ENCODE data around the gene CASK.

DNA sequence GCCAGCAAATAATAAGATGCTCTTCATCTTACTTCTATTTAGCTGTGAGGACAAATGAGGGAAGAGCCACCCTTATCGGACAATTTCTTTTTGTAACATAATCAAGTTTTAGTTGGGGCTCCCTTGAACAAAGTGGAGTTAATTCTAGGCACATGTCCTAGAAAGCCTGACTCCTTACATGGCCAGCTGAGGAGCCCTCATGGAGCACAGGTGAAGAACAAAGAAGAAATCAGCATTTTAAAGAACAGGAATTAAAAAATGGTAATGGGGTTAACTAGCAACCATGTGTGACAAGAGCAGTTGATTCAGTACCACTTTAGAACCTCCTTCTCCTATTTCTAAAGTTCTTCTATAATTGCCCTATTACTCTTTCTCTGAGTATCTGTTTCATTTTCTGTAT is 183.5 kb downstream of the CASK start:
- TF ChIP-seq, protein P1, sequence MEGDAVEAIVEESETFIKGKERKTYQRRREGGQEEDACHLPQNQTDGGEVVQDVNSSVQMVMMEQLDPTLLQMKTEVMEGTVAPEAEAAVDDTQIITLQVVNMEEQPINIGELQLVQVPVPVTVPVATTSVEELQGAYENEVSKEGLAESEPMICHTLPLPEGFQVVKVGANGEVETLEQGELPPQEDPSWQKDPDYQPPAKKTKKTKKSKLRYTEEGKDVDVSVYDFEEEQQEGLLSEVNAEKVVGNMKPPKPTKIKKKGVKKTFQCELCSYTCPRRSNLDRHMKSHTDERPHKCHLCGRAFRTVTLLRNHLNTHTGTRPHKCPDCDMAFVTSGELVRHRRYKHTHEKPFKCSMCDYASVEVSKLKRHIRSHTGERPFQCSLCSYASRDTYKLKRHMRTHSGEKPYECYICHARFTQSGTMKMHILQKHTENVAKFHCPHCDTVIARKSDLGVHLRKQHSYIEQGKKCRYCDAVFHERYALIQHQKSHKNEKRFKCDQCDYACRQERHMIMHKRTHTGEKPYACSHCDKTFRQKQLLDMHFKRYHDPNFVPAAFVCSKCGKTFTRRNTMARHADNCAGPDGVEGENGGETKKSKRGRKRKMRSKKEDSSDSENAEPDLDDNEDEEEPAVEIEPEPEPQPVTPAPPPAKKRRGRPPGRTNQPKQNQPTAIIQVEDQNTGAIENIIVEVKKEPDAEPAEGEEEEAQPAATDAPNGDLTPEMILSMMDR (IDR thresholded peaks at IDR 0.05; ENCODE audit: insufficient read depth, low read length), result no peak
- TF ChIP-seq, protein P2, sequence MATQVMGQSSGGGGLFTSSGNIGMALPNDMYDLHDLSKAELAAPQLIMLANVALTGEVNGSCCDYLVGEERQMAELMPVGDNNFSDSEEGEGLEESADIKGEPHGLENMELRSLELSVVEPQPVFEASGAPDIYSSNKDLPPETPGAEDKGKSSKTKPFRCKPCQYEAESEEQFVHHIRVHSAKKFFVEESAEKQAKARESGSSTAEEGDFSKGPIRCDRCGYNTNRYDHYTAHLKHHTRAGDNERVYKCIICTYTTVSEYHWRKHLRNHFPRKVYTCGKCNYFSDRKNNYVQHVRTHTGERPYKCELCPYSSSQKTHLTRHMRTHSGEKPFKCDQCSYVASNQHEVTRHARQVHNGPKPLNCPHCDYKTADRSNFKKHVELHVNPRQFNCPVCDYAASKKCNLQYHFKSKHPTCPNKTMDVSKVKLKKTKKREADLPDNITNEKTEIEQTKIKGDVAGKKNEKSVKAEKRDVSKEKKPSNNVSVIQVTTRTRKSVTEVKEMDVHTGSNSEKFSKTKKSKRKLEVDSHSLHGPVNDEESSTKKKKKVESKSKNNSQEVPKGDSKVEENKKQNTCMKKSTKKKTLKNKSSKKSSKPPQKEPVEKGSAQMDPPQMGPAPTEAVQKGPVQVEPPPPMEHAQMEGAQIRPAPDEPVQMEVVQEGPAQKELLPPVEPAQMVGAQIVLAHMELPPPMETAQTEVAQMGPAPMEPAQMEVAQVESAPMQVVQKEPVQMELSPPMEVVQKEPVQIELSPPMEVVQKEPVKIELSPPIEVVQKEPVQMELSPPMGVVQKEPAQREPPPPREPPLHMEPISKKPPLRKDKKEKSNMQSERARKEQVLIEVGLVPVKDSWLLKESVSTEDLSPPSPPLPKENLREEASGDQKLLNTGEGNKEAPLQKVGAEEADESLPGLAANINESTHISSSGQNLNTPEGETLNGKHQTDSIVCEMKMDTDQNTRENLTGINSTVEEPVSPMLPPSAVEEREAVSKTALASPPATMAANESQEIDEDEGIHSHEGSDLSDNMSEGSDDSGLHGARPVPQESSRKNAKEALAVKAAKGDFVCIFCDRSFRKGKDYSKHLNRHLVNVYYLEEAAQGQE (IDR thresholded peaks at IDR 0.05; ENCODE audit: insufficient replicate concordance, low read depth), result no peak
- no peak for TF ChIP-seq POLR2AphosphoS5 (IDR thresholded peaks at IDR 0.05; ENCODE audit: low read depth)
